RWPE2 (cell line): Measurements from ENCODE around the gene PKNOX2.

Experiments used
- ATAC-seq: fragments of 200-7000 bp; cut with Tn5 transposase; 3 replicates; pipeline ENCODE4 v1.9.1; 2021; ENCODE audit warnings: low read depth
- DNase-seq: peaks from one replicate; pipeline ENCODE4 v3.0.0-alpha.2; 2020; ENCODE audit warnings: low spot score
- H3K27ac ChIP-seq: fragments of 450-650 bp; 2 replicates; pipeline ENCODE4 v1.5.1; 2017; ENCODE audit warnings: mild to moderate bottlenecking; ENCODE audit not compliant: poor library complexity, severe bottlenecking
- H3K27me3 ChIP-seq: fragments of 250-450 bp; sonication (Bioruptor Pico); 2 replicates; pipeline ENCODE4 v1.5.1; 2021; ENCODE audit warnings: mild to moderate bottlenecking, moderate library complexity; ENCODE audit not compliant: insufficient read depth, poor library complexity, severe bottlenecking
- H3K36me3 ChIP-seq: fragments of 250-450 bp; sonication (Bioruptor Pico); 2 replicates; pipeline ENCODE4 v1.5.1; 2020; ENCODE audit warnings: low read depth, mild to moderate bottlenecking, moderate library complexity
- H3K4me1 ChIP-seq: fragments of 250-450 bp; sonication (Bioruptor Pico); 2 replicates; pipeline ENCODE4 v1.5.1; 2021; ENCODE audit warnings: mild to moderate bottlenecking, moderate library complexity; ENCODE audit not compliant: insufficient read depth, poor library complexity, severe bottlenecking
- H3K4me3 ChIP-seq: fragments of 250-450 bp; sonication (Bioruptor Pico); 2 replicates; pipeline ENCODE4 v1.5.1; 2021; ENCODE audit warnings: mild to moderate bottlenecking, moderate library complexity; ENCODE audit not compliant: severe bottlenecking
- H3K9me3 ChIP-seq: fragments of 250-450 bp; sonication (Bioruptor Pico); 2 replicates; pipeline ENCODE4 v1.5.1; 2021; ENCODE audit warnings: mild to moderate bottlenecking, moderate library complexity; ENCODE audit not compliant: severe bottlenecking
- CTCF ChIP-seq: fragments of 450-650 bp; IDR thresholded peaks from one replicate; pipeline ENCODE4 v1.5.1; 2017; ENCODE audit warnings: mild to moderate bottlenecking, moderate library complexity; ENCODE audit not compliant: poor library complexity, severe bottlenecking

Gene PKNOX2

DNA sequence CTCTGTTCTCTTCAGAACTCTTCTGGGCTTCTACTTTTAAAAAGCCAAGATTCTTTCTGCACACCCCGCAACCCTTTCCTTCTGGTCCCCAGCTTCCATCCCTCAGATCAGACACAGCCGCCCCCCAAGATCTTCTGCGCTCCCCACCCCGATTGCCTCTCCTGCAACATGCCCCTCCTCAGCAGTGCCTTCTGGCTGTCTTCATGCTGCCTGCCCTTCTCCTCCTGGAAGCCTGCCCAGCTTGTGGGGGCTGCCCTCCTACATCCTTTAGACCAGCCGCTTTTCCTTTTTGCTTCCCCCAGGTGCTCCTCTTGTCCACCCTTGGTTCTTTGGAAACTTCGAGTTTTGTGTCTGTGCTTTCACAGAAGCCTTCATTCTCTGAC, 187.3 kb downstream of the PKNOX2 start:
- no peak for ATAC-seq
- no peak for TF ChIP-seq CTCF
- Histone ChIP-seq H3K27me3 (no peaks in the 10 kb centered on the region), H3K4me1 (no peaks in the 10 kb centered on the region), H3K27ac (no peak overlapping the region), H3K4me3 (no peak overlapping the region), H3K36me3 (no peaks in the 10 kb centered on the region), H3K9me3 (no peaks in the 10 kb centered on the region)
- no peak for DNase-seq

DNA sequence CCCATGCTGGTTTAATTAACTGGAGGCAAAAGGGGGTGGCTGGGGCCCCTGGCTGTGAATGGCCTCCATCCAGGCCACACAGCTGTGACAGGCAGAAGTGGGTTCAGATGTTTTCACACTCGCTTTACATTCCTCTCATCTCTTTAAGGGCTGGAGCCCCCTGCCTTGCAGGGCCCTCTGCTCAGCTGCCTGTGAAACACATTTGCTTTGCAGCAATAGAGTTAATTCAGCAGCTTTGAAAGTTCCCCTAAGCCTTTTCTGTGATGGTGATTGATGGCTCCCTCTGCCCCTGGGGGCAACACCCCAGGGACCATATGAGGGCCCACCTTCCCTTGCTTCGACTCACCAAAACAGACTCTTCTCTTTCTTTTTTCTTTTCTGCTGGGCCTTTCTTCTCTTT, 192.2 kb downstream of the PKNOX2 start:
- TF ChIP-seq CTCF = no peak
- no peak for ATAC-seq
- Histone ChIP-seq H3K4me3 (no peak overlapping the region), H3K27ac (no peak overlapping the region), H3K27me3 (no peaks in the 10 kb centered on the region), H3K36me3 (no peaks in the 10 kb centered on the region), H3K4me1 (no peaks in the 10 kb centered on the region), H3K9me3 (no peaks in the 10 kb centered on the region)
- DNase-seq = no peak

- H3K4me1 ChIP-seq = no peaks in the 10 kb centered on the region
- DNase-seq (no peak), ATAC-seq (no peak)
- H3K27me3 ChIP-seq = no peaks in the 10 kb centered on the region
- no peaks in the 10 kb centered on the region for H3K36me3 ChIP-seq
- no peaks in the 10 kb centered on the region for H3K9me3 ChIP-seq
- TF ChIP-seq CTCF = no peak
- no peak overlapping the region for H3K27ac ChIP-seq
- no peak overlapping the region for H3K4me3 ChIP-seq
Observed at GRCh38 chr11:125357551-125357950, 193.0 kb downstream of the PKNOX2 start.

DNA sequence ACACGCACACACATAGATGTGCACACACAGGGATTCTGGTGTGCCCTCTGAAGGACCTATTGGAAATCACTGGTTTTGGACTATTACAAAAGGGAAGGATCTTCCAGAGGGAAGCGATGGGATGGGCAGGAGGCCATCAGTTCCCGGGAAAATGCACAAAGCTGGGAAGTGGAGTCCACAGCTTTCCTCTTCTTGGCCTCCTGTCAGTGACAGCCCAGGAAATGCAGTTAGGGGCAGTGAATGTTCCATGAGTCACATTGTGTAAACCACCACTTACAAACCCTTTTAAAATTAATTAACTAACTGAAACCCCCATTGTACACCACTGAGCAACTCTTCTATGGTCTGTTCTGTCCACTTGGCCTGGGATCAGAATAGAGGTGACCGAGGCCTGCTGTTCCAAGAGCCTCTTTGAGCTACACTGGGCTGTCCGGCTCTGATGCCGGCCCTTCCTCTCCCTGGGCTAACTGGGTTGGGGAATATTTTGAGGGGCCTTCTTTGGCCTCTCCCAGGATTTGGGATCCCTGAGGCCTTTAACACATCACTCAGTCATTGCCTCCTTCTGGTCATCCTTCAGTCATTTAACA, 193.8 kb downstream of the PKNOX2 start:
- DNase-seq (no peak), ATAC-seq (no peak)
- Histone ChIP-seq H3K27me3 (no peaks in the 10 kb centered on the region), H3K27ac (no peak overlapping the region), H3K9me3 (no peaks in the 10 kb centered on the region), H3K4me3 (no peak overlapping the region), H3K4me1 (no peaks in the 10 kb centered on the region), H3K36me3 (no peaks in the 10 kb centered on the region)
- TF ChIP-seq CTCF = no peak

- Histone ChIP-seq H3K4me3 (no peak overlapping the region), H3K27ac (no peak overlapping the region), H3K27me3 (no peaks in the 10 kb centered on the region), H3K36me3 (no peaks in the 10 kb centered on the region), H3K9me3 (no peaks in the 10 kb centered on the region), H3K4me1 (no peaks in the 10 kb centered on the region)
- no peak for TF ChIP-seq CTCF
- no peak for DNase-seq
- no peak for ATAC-seq
Observed at GRCh38 chr11:125359130-125359529, 194.6 kb downstream of the PKNOX2 start.
